A549 (cell line): Measurements from ENCODE around the gene SAMD13. TPM values are rescaled to one million over a fixed set of nuclear protein-coding genes. Genes with fewer than 3 reads are reported as not detected.
A peak's percentile ranks its signal among the peaks of the same experiment; 100 is the strongest.

Experiments used
- ATAC-seq, 2 experiments: fragments of 200-7000 bp in 1 of 2; fragments of >200 bp in 1 of 2; cut with Nextera tagmentation in 1 of 2; cut with Tn5 transposase in 1 of 2; 3 replicates each; pipeline versions ENCODE4 v1.8.0 to v1.9.1; 2018 to 2020; ENCODE audit warnings: mild to moderate bottlenecking in 1 of 2, moderate library complexity in 1 of 2
- CTCF ChIA-PET: fragments of 300-600 bp; sonication (Branson Sonifier 250); formaldehyde crosslinking; extraction: SDS; loops from one replicate; lab custom pipeline; 2021; ENCODE audit warnings: antibody characterized with exemption, inconsistent platforms; lab: Yijun Ruan, JAX
- POLR2A ChIA-PET: fragments of 350-600 bp; formaldehyde crosslinking; extraction: SDS; loops from one replicate; lab custom pipeline; 2021; ENCODE audit warnings: antibody characterized with exemption, inconsistent platforms; lab: Yijun Ruan, JAX
- DNase-seq, 2 experiments: peaks; one replicate each; pipeline versions ENCODE4 v3.0.0 to v3.0.0-alpha.2; 2011 to 2016; ENCODE audit warnings: low read depth in 1 of 2, low spot score in 1 of 2
- FAIRE-seq: peaks from 2 replicates; lab custom pipeline; 2011; peaks lifted over from hg19 to GRCh38; lab: Jason Lieb, UNC
- H3K27ac ChIP-seq, 2 experiments: fragments of >200 bp; sonication (Bioruptor Twin); formaldehyde crosslinking; 3 replicates each; pipeline ENCODE4 v1.5.1; 2016 to 2017
- H3K4me1 ChIP-seq: fragments of >200 bp; sonication (Bioruptor Twin); formaldehyde crosslinking; 3 replicates; pipeline ENCODE4 v1.6.1; 2016
- H3K4me2 ChIP-seq: fragments of >200 bp; sonication (Bioruptor Twin); formaldehyde crosslinking; 3 replicates; pipeline ENCODE4 v1.6.1; 2016
- H3K4me3 ChIP-seq: fragments of >200 bp; sonication (Bioruptor Twin); formaldehyde crosslinking; 3 replicates; pipeline ENCODE4 v1.5.1; 2016
- H3K9me3 ChIP-seq: fragments of >200 bp; sonication (Bioruptor Twin); formaldehyde crosslinking; 3 replicates; pipeline ENCODE4 v1.6.1; 2016
- BCL3 ChIP-seq: fragments of >200 bp; sonication (Bioruptor Twin); formaldehyde crosslinking; IDR thresholded peaks from 3 replicates; pipeline ENCODE4 v1.6.1; 2016
- BHLHE40 ChIP-seq: IDR thresholded peaks from 2 replicates; pipeline ENCODE4 v1.6.1; 2012; ENCODE audit warnings: low read depth, low read length, inconsistent platforms
- EP300 ChIP-seq, 2 experiments: fragments of >200 bp; sonication (Bioruptor Twin); formaldehyde crosslinking; IDR thresholded peaks; 2 replicates in 1 of 2; 3 replicates in 1 of 2; pipeline ENCODE4 v1.6.1; 2016 to 2017
- ESRRA ChIP-seq: fragments of 150-350 bp; IDR thresholded peaks from 2 replicates; pipeline ENCODE4 v1.6.1; 2014; ENCODE audit warnings: mild to moderate bottlenecking, low read length, borderline replicate concordance
- FOSL2 ChIP-seq, 2 experiments: fragments of 450-650 bp in 1 of 2; fragments of >200 bp in 1 of 2; sonication (Bioruptor Twin) in 1 of 2; formaldehyde crosslinking; IDR thresholded peaks; 2 replicates each; pipeline versions ENCODE4 v1.5.0 to v1.6.1; 2016 to 2020; ENCODE audit warnings: mild to moderate bottlenecking in 1 of 2, moderate library complexity in 1 of 2
- HDAC2 ChIP-seq: fragments of 200-600 bp; sonication (generic); IDR thresholded peaks from 2 replicates; pipeline ENCODE4 v1.6.1; 2016
- HEYL ChIP-seq: fragments of 250-450 bp; sonication (Bioruptor Pico); IDR thresholded peaks from 2 replicates; pipeline ENCODE4 v1.8.0; 2021; ENCODE audit warnings: mild to moderate bottlenecking, moderate library complexity
- HMGXB4 ChIP-seq: fragments of 250-450 bp; sonication (Bioruptor Pico); IDR thresholded peaks from 2 replicates; pipeline ENCODE4 v1.5.0; 2021; ENCODE audit warnings: mild to moderate bottlenecking, moderate library complexity, borderline replicate concordance
- HOXB13 ChIP-seq: fragments of 250-450 bp; sonication (Bioruptor Pico); IDR thresholded peaks from 2 replicates; pipeline ENCODE4 v1.5.0; 2020; ENCODE audit warnings: low read depth, mild to moderate bottlenecking, moderate library complexity
- JUNB ChIP-seq: fragments of >200 bp; sonication (Bioruptor Twin); formaldehyde crosslinking; IDR thresholded peaks from 2 replicates; pipeline ENCODE4 v1.6.1; 2016
- KDM1A ChIP-seq: fragments of 200-600 bp; sonication (generic); IDR thresholded peaks from 2 replicates; pipeline ENCODE4 v1.6.1; 2016; ENCODE audit warnings: low read depth, mild to moderate bottlenecking
- KDM5A ChIP-seq: fragments of 200-600 bp; sonication (generic); IDR thresholded peaks from 2 replicates; pipeline ENCODE4 v1.6.1; 2016; ENCODE audit warnings: antibody characterized with exemption, mild to moderate bottlenecking
- MAFK ChIP-seq: fragments of 450-650 bp; IDR thresholded peaks from 2 replicates; pipeline ENCODE4 v1.6.1; 2014; ENCODE audit not compliant: partially characterized antibody
- SREBF2 ChIP-seq: fragments of 450-650 bp; IDR thresholded peaks from 2 replicates; pipeline ENCODE4 v1.6.1; 2014; ENCODE audit warnings: mild to moderate bottlenecking, moderate library complexity
- USF2 ChIP-seq: fragments of 450-650 bp; IDR thresholded peaks from 2 replicates; pipeline ENCODE4 v1.6.1; 2014; ENCODE audit warnings: antibody characterized with exemption
- ZC3H11A ChIP-seq: fragments of 450-650 bp; IDR thresholded peaks from 2 replicates; pipeline ENCODE4 v1.6.1; 2014; ENCODE audit warnings: antibody characterized with exemption, mild to moderate bottlenecking
- ZFP36 ChIP-seq: fragments of 450-650 bp; IDR thresholded peaks from 2 replicates; pipeline ENCODE4 v1.6.1; 2014; ENCODE audit warnings: borderline replicate concordance; ENCODE audit not compliant: partially characterized antibody
- WGBS: methylation state at CpG from one replicate; pipeline ENCODE4 v1.1.6; 2017; ENCODE audit errors: missing lambda C conversion rate; 5-methylcytosine and 5-hydroxymethylcytosine counted together
- polyA plus RNA-seq, 4 experiments: library from polyadenylated mRNA; depleted of rRNA in 3 of 4; stranded (reverse); fragments of >200 nt; fragmentation: RNase III in 1 of 4; extraction: RNeasy Plus Mini Kit Qiagen cat#74134 plus additional on column Dnase treatment in 1 of 4; gene quantifications; 2 replicates in 3 of 4; 3 replicates in 1 of 4; pipeline ENCODE4 v1.2.3, GENCODE V29; 2011 to 2017
- TF ChIP-seq, protein P1 (sequence below): fragments of 200-600 bp; sonication (generic); IDR thresholded peaks from 2 replicates; pipeline ENCODE4 v1.6.1; 2016; ENCODE audit warnings: antibody characterized with exemption, mild to moderate bottlenecking, moderate library complexity

Gene SAMD13
- polyA plus RNA-seq, 2 of the 4 experiments (the other 2 are of a cell fraction) = 0.59 to 2.4 TPM

- no peak for ATAC-seq
- Histone ChIP-seq H3K27ac (no peak overlapping the region), H3K4me3 (no peak overlapping the region), H3K9me3 (no peaks in the 10 kb centered on the region), H3K4me2 (no peak overlapping the region), H3K4me1 (peaks cover 14% of the 10 kb centered on the region; the same call in 2 of the 3 replicates)
- no peak for FAIRE-seq
- CTCF ChIA-PET = no interaction called here
- TF ChIP-seq JUNB (no peak), FOSL2 (IDR thresholded peaks at IDR 0.05) (no peak), FOSL2 (CRISPR knock-in tag; IDR thresholded peaks at IDR 0.05) (no peak), USF2 (no peak), BHLHE40 (no peak), KDM1A (no peak), HEYL (CRISPR knock-in tag) (no peak), HOXB13 (CRISPR knock-in tag) (no peak), BCL3 (no peak), HDAC2 (no peak), ZFP36 (no peak), ZC3H11A (no peak), EP300 (IDR thresholded peaks at IDR 0.05) (no peak), ESRRA (no peak), SREBF2 (no peak), HMGXB4 (no peak)
- TF ChIP-seq, protein P1, sequence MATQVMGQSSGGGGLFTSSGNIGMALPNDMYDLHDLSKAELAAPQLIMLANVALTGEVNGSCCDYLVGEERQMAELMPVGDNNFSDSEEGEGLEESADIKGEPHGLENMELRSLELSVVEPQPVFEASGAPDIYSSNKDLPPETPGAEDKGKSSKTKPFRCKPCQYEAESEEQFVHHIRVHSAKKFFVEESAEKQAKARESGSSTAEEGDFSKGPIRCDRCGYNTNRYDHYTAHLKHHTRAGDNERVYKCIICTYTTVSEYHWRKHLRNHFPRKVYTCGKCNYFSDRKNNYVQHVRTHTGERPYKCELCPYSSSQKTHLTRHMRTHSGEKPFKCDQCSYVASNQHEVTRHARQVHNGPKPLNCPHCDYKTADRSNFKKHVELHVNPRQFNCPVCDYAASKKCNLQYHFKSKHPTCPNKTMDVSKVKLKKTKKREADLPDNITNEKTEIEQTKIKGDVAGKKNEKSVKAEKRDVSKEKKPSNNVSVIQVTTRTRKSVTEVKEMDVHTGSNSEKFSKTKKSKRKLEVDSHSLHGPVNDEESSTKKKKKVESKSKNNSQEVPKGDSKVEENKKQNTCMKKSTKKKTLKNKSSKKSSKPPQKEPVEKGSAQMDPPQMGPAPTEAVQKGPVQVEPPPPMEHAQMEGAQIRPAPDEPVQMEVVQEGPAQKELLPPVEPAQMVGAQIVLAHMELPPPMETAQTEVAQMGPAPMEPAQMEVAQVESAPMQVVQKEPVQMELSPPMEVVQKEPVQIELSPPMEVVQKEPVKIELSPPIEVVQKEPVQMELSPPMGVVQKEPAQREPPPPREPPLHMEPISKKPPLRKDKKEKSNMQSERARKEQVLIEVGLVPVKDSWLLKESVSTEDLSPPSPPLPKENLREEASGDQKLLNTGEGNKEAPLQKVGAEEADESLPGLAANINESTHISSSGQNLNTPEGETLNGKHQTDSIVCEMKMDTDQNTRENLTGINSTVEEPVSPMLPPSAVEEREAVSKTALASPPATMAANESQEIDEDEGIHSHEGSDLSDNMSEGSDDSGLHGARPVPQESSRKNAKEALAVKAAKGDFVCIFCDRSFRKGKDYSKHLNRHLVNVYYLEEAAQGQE = no peak
- no peak for DNase-seq
- POLR2A ChIA-PET = no interaction called here
- WGBS = 64% methylated on average over 7 of the region's 7 CpGs
Observed at GRCh38 chr1:84278905-84279304, 22.6 kb upstream of the SAMD13 start.

- no peak for ATAC-seq
- Histone ChIP-seq H3K4me2 (no peak overlapping the region), H3K4me3 (no peak overlapping the region), H3K9me3 (no peaks in the 10 kb centered on the region)
- TF ChIP-seq KDM5A = no peak
- TF ChIP-seq MAFK = peak; percentile 85
- TF ChIP-seq, all 56 proteins: peak for 1
- FAIRE-seq (no peak), DNase-seq (no peak)
- ChIA-PET CTCF (no interaction called here), POLR2A (no interaction called here)
- Histone ChIP-seq H3K4me1 (peaks cover 32% of the 10 kb centered on the region; the same call in 2 of the 3 replicates), H3K27ac (no peak overlapping the region)
Observed at GRCh38 chr1:84280912-84281311, 20.6 kb upstream of the SAMD13 start.
